GM19035 (cell line): ENCODE results near the gene IFI6.

Source experiments
- ATAC-seq: cut with Tn5 transposase; IDR thresholded peaks from one replicate; pipeline ENCODE4 v1.9.1; 2021; ENCODE audit not compliant: unreplicated experiment

IFI6 gene

GRCh38 chr1:27676410-27676809 lies 4.4 kb upstream of the IFI6 start:
- no peak for ATAC-seq

- ATAC-seq: no peak
These were observed 739 bp upstream of the IFI6 start for GRCh38 chr1:27672750-27673112.

- ATAC-seq: no peak
These were observed 2.1 kb downstream of the IFI6 start for GRCh38 chr1:27669876-27670275.

- no peak for ATAC-seq
These were observed 2.9 kb downstream of the IFI6 start for GRCh38 chr1:27668808-27669723.

- no peak for ATAC-seq
These were observed 3.7 kb downstream of the IFI6 start for GRCh38 chr1:27668121-27668807.

- ATAC-seq: no peak
These were observed 5.2 kb downstream of the IFI6 start for GRCh38 chr1:27666791-27667254.

GRCh38 chr1:27666294-27666693 lies 5.7 kb downstream of the IFI6 start:
- ATAC-seq: no peak

- ATAC-seq: no peak
These were observed 6.9 kb downstream of the IFI6 start for GRCh38 chr1:27665016-27665651.

GRCh38 chr1:27664291-27664690 lies 7.7 kb downstream of the IFI6 start:
- ATAC-seq: no peak

GRCh38 chr1:27662707-27663393 lies 9.1 kb downstream of the IFI6 start:
- ATAC-seq: peak; percentile 31

- no peak for ATAC-seq
These were observed 9.7 kb downstream of the IFI6 start for GRCh38 chr1:27662261-27662660.

- no peak for ATAC-seq
These were observed 10.4 kb downstream of the IFI6 start for GRCh38 chr1:27661412-27662075.

- ATAC-seq: no peak
These were observed 11.6 kb downstream of the IFI6 start for GRCh38 chr1:27660300-27660835.

- ATAC-seq: peak; percentile 72
These were observed 12.3 kb downstream of the IFI6 start for GRCh38 chr1:27659497-27660299.

- ATAC-seq: peak; percentile 7
These were observed 13.0 kb downstream of the IFI6 start for GRCh38 chr1:27658951-27659496.

GRCh38 chr1:27656157-27656893 lies 15.7 kb downstream of the IFI6 start:
- ATAC-seq: no peak

- no peak for ATAC-seq
These were observed 16.6 kb downstream of the IFI6 start for GRCh38 chr1:27655151-27655937.
